IPS-11a (cell line): Measurements from ENCODE around the gene PELO.
"Not testable (repeated sequence)": the region's sequence is repeated elsewhere in the genome, so short reads cannot be mapped to it uniquely, and the experiment has no call there.

Experiments used
- H3K4me3 ChIP-seq: one replicate; pipeline ENCODE4 v1.5.1; 2013; ENCODE audit warnings: low read depth, low read length, control low read depth

Gene PELO

DNA sequence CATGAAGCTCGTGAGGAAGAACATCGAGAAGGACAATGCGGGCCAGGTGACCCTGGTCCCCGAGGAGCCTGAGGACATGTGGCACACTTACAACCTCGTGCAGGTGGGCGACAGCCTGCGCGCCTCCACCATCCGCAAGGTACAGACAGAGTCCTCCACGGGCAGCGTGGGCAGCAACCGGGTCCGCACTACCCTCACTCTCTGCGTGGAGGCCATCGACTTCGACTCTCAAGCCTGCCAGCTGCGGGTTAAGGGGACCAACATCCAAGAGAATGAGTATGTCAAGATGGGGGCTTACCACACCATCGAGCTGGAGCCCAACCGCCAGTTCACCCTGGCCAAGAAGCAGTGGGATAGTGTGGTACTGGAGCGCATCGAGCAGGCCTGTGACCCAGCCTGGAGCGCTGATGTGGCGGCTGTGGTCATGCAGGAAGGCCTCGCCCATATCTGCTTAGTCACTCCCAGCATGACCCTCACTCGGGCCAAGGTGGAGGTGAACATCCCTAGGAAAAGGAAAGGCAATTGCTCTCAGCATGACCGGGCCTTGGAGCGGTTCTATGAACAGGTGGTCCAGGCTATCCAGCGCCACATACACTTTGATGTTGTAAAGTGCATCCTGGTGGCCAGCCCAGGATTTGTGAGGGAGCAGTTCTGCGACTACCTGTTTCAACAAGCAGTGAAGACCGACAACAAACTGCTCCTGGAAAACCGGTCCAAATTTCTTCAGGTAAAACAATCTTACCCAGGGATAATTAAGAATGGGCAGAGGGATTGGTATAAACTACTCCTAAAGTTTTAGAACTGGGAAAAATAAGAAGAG is 12.9 kb downstream of the PELO start:
- peak overlapping the region; percentile 80 for H3K4me3 ChIP-seq

DNA sequence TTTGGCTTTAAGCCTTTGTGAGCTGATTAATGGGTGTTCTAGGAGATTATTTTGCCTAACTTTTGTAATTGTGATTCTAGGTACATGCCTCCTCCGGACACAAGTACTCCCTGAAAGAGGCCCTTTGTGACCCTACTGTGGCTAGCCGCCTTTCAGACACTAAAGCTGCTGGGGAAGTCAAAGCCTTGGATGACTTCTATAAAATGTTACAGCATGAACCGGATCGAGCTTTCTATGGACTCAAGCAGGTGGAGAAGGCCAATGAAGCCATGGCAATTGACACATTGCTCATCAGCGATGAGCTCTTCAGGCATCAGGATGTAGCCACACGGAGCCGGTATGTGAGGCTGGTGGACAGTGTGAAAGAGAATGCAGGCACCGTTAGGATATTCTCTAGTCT is 13.6 kb downstream of the PELO start:
- H3K4me3 ChIP-seq: peak overlapping the region; percentile 80

DNA sequence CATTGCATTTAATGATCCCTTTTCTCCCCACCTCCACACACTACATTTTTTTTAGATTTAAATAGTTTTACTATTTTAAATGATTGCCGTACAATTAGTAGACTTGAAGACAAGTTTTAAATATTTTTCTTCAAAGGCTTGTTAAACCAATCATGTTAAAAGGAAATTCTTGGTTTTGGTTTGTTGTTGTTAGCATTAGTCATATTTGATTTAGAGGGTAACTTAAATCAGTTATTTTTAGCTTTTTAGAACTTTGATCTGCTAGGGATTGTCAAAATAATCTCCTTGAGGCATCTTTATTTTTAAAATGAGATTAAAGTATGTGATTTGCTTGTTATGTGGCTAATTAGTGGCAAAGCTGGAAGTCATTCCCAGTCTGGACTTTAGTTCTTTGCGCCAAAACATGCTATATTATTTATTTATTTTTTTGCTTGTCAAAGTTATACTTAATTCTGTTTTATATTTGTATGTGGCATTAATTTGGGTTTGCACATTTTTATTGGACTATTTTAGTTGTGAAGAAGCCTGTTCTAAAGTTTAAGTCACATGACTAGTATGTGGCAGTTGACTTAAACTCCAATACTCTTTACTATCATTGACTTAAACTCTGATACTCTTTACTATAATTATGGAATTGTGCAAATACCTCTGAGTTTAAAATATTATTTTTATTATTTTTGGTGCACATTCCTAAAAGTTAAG is 14.7 kb downstream of the PELO start:
- H3K4me3 ChIP-seq: peak overlapping the region; percentile 80

DNA sequence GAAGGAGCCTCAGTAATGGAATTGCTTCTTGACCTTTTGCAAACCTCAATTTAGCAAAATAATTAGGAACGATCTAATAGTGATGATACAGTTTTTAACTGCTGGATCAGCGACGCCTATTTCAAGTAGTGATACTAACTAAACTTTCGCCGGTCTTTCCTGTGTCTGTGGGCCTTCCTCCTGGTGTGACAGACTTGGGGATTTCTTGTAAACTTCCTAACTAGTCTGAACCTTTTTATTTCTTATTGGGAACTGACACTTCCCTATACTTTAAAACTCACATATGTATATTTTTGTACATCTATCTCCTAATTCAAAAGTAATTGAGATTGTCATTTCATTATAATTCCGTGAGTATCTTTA is 15.2 kb downstream of the PELO start:
- no peak overlapping the region for H3K4me3 ChIP-seq

DNA sequence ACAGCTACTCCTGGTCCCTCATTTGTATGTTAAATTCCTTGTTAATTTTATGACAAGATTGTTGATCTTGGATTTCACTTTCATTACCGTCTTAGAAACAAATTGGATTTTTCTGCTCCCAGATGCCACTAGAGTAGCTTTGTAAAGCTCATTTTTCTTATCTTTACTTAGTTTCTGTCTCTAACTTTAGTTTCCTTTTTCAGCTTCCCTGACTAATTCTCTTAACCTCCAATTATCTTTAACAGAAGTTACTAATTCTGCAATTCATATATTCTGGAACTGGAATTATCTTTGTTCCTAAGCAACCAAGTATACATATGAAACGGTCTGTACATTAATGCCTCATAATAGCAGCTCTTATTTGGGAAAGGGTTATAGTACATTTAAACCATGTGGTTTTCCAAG is 16.7 kb downstream of the PELO start:
- no peak overlapping the region for H3K4me3 ChIP-seq

DNA sequence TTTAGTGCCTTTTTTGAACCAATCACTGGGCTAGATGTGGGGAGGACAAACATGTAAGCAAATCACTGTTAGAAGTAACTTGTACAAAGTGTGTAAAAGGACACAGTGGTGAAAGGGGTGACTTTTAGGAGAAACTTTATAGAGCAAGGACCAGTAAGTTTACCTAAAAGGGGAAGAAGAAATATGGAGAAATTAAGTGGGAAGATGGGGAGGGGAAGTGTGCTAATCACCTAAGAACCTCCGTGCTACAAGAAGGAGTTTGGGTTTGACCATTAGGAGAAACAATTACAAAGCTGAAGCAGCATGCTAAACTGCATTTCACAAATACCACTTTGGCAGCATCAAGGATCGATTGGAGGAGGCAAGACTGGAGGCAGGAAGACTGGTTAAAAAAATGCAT is 17.3 kb downstream of the PELO start:
- H3K4me3 ChIP-seq: no peak overlapping the region

DNA sequence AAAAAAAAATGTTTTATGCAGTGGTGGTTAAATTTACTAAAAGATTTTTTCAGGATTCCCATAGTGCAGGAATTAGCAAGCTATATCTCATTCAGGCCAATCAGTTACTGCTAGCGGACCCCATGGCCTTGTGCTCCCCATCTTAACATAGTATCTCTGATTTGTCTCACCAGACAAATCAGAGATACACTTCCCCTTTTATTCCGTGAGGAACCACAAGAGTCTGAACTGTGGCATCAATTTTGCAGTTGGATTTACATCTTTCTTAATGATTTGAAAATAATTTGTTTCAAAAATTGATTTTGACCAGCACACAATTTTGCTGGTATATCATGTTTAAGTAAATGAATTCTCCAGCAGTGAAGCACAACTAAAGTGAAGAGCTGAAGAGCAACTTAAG is 17.9 kb downstream of the PELO start:
- H3K4me3 ChIP-seq: no peak overlapping the region

DNA sequence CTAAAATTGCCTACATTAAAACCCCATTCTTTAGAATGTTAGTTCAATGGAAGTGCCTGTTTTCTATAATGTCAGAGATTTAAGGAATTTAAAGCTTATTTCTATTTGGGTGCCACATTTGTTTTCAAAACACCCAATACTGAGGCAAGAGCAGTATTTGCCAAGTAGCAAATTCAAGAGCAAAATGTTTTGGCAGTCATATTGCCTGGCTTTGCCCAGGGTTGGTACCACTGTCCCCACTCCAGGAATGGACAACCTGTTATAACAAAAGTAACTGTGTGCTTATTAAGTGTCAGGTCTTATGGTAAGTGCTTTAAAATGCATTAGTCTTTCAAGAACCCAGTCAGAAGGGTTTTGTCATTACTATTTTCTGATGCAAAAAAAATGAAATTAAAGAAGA is 19.3 kb downstream of the PELO start:
- H3K4me3 ChIP-seq: no peak overlapping the region

DNA sequence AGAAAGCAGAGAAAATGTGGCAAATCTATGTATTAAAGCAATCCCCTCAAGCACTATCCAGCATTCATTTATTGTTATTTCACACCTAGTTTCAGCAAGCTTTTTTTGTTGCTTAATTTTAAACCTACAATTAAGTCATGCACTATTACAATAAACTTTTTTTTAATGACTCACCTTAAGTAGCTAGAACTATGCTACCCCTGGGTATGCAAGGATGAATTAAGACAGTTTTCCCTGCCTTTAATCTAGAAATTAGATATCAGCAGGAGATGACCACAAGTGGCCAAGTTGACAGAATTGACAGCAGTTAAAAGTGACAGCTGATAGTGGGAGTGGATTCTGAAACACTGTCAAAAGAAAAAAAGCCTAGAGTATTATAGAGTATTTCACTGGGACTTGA is 20.0 kb downstream of the PELO start:
- no peak overlapping the region for H3K4me3 ChIP-seq

DNA sequence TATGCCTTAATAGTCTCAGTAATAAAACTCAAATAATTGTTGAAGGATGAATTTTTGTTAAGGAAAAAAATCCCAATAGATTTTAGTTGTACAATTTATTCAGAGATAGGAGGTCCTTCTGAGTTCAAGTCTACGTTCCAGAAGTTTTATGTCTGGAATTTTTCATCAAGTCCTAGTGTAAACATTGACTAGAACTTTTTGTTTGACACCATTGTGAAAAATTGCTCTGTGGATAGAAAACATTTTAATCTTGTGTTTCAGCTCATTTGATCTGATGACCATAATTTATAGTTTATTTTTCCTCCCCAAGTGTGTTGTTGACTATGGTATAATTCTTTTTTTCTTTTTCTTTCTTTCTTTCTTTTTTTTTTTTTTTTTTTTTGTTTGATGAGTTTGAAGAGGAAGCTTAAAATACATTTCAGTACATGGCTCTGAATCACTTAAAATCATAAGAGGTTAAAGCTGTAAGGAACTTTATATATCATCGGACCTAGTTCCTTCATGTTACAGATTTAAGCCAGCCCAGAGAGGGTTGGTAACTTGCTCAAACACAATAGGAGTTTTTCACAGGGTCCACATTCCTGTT is 20.7 kb downstream of the PELO start:
- no peak overlapping the region for H3K4me3 ChIP-seq

DNA sequence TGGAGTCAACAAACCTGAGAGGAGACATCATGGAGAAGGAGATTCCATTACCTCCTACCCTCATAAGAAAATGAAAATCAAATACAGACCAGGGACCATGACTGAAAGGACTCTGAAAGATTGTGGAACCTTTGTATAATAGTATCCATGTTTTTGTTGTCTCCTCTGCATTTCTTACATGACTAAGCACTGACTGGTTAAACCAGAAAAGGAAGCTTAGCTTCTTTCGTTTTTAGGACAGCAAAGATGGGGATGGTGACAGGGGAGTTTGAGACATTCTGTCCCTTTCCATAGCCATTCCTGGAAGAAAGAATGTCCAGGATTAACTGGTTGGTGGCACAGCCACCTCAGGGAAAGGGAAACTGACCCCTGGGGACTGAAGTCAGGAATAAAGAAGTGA is 22.2 kb downstream of the PELO start:
- no peak overlapping the region for H3K4me3 ChIP-seq

DNA sequence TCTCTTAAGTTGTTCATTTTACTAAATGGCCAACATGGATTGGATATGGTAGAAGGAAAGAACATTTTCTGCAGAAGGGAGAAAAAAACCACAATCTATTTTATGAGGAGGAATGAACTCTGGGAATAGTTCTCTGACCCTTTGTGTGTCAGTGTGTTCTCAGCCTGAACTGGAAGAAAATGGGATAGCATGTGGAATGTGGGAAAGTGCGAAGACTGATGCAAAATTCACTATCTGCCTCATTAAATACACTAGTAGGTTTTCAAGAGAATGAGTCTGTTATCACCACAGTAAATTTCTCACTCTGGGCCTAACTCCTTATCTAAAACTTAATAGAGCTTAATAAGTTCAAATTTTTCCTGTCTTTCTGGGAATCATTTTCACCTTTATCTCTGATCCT is 22.7 kb downstream of the PELO start:
- H3K4me3 ChIP-seq: no peak overlapping the region

DNA sequence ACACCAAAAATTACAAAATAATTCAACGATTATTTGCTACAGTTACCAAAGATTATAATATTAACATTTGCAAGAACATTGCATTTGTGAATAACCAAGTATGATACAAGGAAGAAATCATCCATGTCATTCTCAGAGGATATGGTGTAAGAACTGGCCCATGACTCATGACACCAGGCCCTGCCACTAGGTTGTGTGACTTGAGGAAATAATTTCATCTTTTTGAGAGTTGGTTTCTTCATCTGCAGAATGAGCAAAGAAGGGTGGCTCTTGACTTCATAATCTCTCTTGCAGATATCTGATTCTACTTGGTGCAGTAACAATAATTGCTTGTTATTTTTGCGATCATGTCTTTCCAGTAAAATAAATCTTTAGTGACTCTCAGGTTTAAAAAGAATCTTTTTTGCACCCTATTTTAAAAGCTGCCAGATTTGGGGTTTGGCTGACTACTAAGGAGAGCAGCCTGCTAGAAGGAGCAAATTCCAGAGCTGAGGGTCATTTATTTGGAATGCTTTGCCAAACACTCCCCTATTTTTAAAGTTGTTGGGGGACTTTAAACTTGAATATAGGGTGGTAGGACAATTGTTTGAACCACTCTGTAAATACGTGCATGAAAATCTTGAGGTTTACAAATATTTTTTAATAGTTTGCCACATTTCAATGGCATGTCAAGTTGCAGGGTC is 23.5 kb downstream of the PELO start:
- H3K4me3 ChIP-seq: no peak overlapping the region

DNA sequence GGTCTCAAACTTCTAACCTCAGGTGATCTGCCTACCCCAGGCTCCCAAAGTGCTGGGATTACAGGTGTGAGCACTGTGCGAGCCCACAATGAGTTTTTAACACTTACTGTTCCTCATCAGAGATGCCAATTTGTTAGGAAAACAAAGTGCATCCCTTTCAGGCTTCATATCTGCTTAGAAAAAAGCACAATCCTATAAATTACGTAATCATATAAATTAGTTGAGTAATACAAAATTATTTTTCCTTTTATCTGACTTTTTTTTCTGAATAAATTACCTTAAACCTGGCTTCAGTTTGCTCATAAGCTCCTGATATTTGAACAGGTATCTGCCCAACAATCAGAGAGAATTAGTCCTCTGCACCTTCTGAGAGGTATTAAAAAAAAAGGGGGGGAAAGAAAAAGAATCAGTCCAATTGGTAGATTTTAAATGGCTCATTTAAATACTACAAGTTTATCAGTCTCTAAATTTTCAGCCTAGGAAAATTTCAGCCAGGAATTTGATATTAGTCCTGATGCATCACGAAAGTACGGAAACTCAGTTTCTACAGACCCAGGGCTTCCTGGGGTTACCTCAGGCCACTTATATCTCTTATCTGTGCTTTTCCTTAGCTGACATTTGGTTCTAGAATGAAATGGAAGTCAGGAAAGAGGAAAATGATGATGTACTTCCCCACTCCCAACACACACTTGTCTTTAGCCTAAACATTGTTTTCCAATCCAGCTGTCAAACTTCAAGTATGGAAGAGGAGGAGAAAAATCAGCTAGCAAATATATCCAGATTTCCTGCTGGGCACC is 26.8 kb downstream of the PELO start:
- H3K4me3 ChIP-seq: no peak overlapping the region

DNA sequence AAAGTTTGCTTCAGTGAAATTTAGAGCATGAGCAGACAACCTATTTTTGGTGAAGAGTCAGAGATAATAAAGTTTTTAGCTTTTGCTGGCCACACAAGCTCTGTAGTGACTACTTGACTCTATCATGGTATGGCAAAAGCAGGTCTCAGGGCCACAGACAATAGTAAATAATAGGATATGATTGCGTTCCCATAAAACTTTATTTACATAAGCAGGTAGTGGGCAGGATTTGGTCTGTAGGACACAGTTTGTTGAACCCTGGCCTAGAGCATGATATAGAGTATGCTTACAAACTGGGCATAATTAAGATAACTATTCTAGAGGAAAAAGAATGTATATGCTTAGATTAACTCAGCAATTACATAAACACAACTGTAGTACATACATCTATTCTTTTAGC is 30.1 kb downstream of the PELO start:
- no peak overlapping the region for H3K4me3 ChIP-seq

DNA sequence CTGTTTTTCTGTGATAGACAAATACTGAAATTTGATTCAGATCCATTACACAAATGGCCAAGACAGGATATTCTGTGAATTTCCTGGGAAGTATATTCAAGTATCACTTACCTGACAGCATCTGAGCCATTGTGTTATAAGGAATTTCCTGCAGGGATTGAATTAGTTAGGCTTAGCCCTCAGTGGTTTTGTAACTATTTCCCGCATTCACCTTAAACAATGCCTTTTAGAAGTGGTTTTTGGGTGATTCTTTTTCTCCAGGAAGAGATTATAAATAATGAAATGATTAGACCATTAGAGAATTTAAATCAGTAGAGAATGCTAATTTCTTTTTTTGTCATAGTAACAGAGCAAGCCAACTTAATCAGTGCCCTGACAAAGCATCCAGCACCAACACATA is 30.6 kb downstream of the PELO start:
- no peak overlapping the region for H3K4me3 ChIP-seq

DNA sequence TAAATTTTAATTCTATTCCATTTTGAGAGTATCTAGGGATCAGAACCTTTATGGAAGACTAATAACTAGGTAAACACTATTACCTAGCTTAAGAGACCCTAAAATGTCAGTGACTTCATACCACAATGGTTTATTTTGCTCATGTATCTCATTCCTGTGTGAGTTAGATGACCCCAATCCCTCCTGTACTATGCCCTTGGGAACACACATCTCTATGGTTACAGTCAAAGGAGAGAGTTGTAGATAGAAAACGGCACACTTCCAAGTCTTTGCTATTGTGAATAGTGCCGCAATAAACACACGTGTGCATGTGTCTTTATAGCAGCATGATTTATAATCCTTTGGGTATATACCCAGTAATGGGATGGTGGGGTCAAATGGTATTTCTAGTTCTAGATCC is 31.1 kb downstream of the PELO start:
- not testable (repeated sequence) for H3K4me3 ChIP-seq

DNA sequence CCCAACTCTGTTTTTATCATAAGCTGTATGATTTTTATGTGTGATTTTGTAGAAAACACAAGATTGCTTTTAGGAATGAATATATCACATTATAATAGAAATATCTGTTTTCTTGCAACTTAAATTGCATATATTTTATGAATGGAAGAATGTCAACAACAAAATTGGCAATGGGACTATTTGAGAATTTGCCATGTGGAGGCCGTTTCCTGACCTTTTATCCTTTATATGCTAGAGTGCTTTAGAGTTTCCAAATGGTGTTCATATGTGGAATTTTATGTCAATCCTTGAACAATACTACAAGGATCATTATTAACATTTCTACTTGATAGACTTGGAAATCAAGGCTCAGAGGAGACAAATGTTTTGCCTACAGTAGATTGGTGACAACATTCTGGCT is 34.2 kb downstream of the PELO start:
- no peak overlapping the region for H3K4me3 ChIP-seq

DNA sequence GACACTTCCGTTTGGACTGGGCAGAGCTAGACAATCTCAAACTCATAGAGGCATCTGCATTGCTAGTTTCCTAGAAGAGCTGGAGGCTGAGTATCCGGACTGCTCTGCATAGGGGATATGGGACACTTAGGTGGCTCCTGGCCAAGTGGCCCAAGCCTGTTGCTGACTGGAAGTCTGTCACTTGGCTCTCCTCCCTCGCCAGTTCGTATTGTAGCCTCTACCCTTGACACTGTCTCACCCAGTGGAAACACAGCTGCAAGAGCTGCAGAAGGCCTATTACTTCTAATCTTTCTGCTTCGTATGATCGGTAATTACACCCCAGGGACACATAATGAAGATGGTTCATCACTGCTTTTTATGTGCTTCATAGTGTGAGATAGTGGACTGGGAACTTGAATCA is 34.7 kb downstream of the PELO start:
- H3K4me3 ChIP-seq: no peak overlapping the region

DNA sequence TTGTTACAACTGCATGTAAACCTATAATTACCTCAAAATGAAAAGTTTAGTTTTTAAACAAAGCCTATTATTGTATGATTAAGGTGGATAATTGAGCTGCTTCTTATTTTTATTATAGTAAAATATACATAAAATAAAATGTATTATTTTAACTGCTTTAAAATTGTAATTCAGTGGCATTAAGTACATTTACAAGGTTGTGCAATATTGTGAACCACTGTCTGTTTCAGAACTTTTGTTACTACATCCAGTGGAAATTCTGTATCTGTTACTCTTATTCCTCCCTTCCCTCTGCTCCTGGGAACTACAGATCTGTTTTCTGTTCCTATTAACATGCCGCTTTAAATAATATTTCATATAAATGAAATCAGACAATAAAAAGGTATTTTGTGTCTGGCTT is 37.1 kb downstream of the PELO start:
- no peak overlapping the region for H3K4me3 ChIP-seq

DNA sequence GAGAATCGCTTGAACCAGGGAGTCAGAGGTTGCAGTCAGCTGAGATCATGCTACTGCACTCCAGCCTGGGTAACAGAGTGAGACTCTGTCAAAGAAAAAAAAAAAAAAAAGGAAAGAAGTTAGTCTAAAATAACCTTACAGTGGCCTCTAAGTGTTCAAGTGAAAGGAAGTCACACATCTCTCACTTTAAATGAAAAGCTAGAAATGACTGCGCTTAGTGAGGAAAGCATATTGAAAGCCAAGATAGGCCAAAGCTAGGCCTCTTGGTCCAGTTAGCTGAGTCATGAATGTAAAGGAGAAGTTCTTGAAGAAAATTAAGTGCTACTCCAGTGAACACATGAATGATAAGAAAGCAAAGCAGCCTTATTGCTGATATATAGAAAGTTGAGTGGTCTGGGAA is 38.1 kb downstream of the PELO start:
- no peak overlapping the region for H3K4me3 ChIP-seq
